ENCODE results near the gene TTC7B. TPM values are rescaled to one million over a fixed set of nuclear protein-coding genes. Genes with fewer than 3 reads are reported as not detected.

The TTC7B gene
- total and polyA plus RNA-seq, 2 donors (not counting 1 experiment from before 2014, with no cell fraction given) = 0.36 to 3.2 TPM

- no peaks in the 10 kb centered on the region for H3K79me2 ChIP-seq (ENCODE audit: control insufficient read depth, insufficient read depth, low read length)
- no peak overlapping the region for H2AFZ ChIP-seq (ENCODE audit: insufficient read depth, low read depth, low read length, poor library complexity, severe bottlenecking)
- CTCF ChIA-PET = interaction anchor here (1.4 kb wide), 1 partner anchor 56 kb away, joined by 3 read pairs; no protein-coding TSS in a partner anchor
- no peak overlapping the region for H3K4me3 Mint-ChIP-seq
- H3K9ac ChIP-seq (ENCODE audit: low read length) = no peak overlapping the region
- H3K9me3 Mint-ChIP-seq (ENCODE audit: insufficient read depth) = peaks cover 4% of the 10 kb centered on the region
- no peaks in the 10 kb centered on the region for H3K4me1 Mint-ChIP-seq
- DNase-seq (no peak), ATAC-seq (ENCODE audit: low read depth) (no peak)
- no CpG with 5 or more reads among the region's 3 CpGs for WGBS (ENCODE audit: insufficient coverage)
- peaks cover 0 to 9% (median 1%) of the 10 kb centered on the region in 4 experiments for H3K27me3 ChIP-seq (replicated peaks in 1 of 4; ENCODE audit: control extremely low read depth in 1 of 4, control insufficient read depth in 3 of 4, insufficient read depth in 4 of 4, low read length in 3 of 4)
- intact Hi-C loops (cut with micrococcal nuclease) = no loop called here
- TF ChIP-seq EZH2 (IDR thresholded peaks at IDR 0.05; ENCODE audit: borderline replicate concordance, insufficient read depth, low read depth, low read length, poor library complexity, severe bottlenecking) (no peak), CTCF (IDR thresholded peaks at IDR 0.05) (no peak)
- H3K27ac Mint-ChIP-seq = no peak overlapping the region
- H3K9me3 ChIP-seq (ENCODE audit: control extremely low read depth in 1 of 3, control insufficient read depth in 2 of 3, insufficient read depth in 1 of 3, low read length in 2 of 3) = peaks cover 4 to 18% (median 13%) of the 10 kb centered on the region in 3 donors
- peaks cover 7% of the 10 kb centered on the region for H3K27me3 Mint-ChIP-seq
- H3K4me1 ChIP-seq (ENCODE audit: control insufficient read depth in 2 of 2, insufficient read depth in 2 of 2, low read length in 2 of 2) = no peaks in the 10 kb centered on the region
- no peaks in the 10 kb centered on the region for H4K20me1 ChIP-seq (ENCODE audit: control insufficient read depth, insufficient read depth, low read length, poor library complexity, severe bottlenecking)
- no peaks in the 10 kb centered on the region for H3K36me3 ChIP-seq (replicated peaks in 1 of 2; ENCODE audit: control extremely low read depth in 1 of 2, control insufficient read depth in 1 of 2, extremely low read depth in 1 of 2, insufficient read depth in 2 of 2, low read length in 1 of 2)
- no peak overlapping the region for H3K4me3 ChIP-seq (ENCODE audit: control extremely low read depth in 1 of 5, extremely low read depth in 1 of 5, insufficient read depth in 1 of 5, low read depth in 2 of 5, low read length in 4 of 5)
- no peak overlapping the region for H3K27ac ChIP-seq (ENCODE audit: low read length in 2 of 2)
- POLR2A ChIA-PET = no interaction called here
- no peak overlapping the region for H3K4me2 ChIP-seq (replicated peaks; ENCODE audit: low read depth, low read length, poor library complexity, severe bottlenecking)
Observed at GRCh38 chr14:90475298-90475697, 340.9 kb downstream of the TTC7B start.

Other genes starting within 250 kb of the TTC7B start
- 33.8 and 34.6 TPM in 2 replicates for gene RPS6KA5, start 244.2 kb upstream of the TTC7B start, total RNA-seq
- gene RPS6KA5, start 244.2 kb upstream of the TTC7B start, polyA plus RNA-seq = 6.0 and 9.0 TPM in 2 replicates